Measurements from ENCODE around the gene PLCH1.
"Not testable (repeated sequence)": the region's sequence is repeated elsewhere in the genome, so short reads cannot be mapped to it uniquely, and the experiment has no call there.

PLCH1 gene

GRCh38 chr3:155412904-155413303 is 332.0 kb downstream of the PLCH1 start:
- DNase-seq = no peak

- no peak for DNase-seq
These were observed 333.2 kb downstream of the PLCH1 start for GRCh38 chr3:155411500-155412223.

GRCh38 chr3:155409336-155409735 is 335.5 kb downstream of the PLCH1 start:
- DNase-seq = no peak

GRCh38 chr3:155407971-155408370 is 336.9 kb downstream of the PLCH1 start:
- DNase-seq = no peak

- DNase-seq = no peak
These were observed 337.5 kb downstream of the PLCH1 start for GRCh38 chr3:155407331-155407730.

GRCh38 chr3:155404486-155404885 is 340.4 kb downstream of the PLCH1 start:
- no peak for DNase-seq

GRCh38 chr3:155402656-155403055 is 342.2 kb downstream of the PLCH1 start:
- peak; percentile 57 for DNase-seq

GRCh38 chr3:155398046-155398445 is 346.8 kb downstream of the PLCH1 start:
- DNase-seq = no peak

GRCh38 chr3:155394896-155395295 is 350.0 kb downstream of the PLCH1 start:
- DNase-seq = not testable (repeated sequence)

- DNase-seq = no peak
These were observed 350.6 kb downstream of the PLCH1 start for GRCh38 chr3:155394240-155394639.

GRCh38 chr3:155393316-155393715 is 351.6 kb downstream of the PLCH1 start:
- no peak for DNase-seq

GRCh38 chr3:155392138-155392537 is 352.7 kb downstream of the PLCH1 start:
- DNase-seq = no peak

- peak; percentile 90 for DNase-seq
These were observed 353.3 kb downstream of the PLCH1 start for GRCh38 chr3:155391551-155391958.

- DNase-seq = peak; percentile 89
These were observed 353.8 kb downstream of the PLCH1 start for GRCh38 chr3:155391104-155391503.

GRCh38 chr3:155390351-155390750 is 354.5 kb downstream of the PLCH1 start:
- DNase-seq = no peak

- DNase-seq = no peak
These were observed 356.5 kb downstream of the PLCH1 start for GRCh38 chr3:155388417-155388816.

GRCh38 chr3:155387571-155387970 is 357.3 kb downstream of the PLCH1 start:
- DNase-seq = no peak

GRCh38 chr3:155386919-155387318 is 358.0 kb downstream of the PLCH1 start:
- no peak for DNase-seq

- DNase-seq = no peak
These were observed 358.8 kb downstream of the PLCH1 start for GRCh38 chr3:155385896-155386625.

- peak; percentile 76 for DNase-seq
These were observed 362.4 kb downstream of the PLCH1 start for GRCh38 chr3:155382396-155383042.

- no peak for DNase-seq
These were observed 367.0 kb downstream of the PLCH1 start for GRCh38 chr3:155377847-155378246.

- DNase-seq = no peak
These were observed 367.8 kb downstream of the PLCH1 start for GRCh38 chr3:155377071-155377470.

- no peak for DNase-seq
These were observed 372.6 kb downstream of the PLCH1 start for GRCh38 chr3:155372281-155372680.
